Lung (tissue), 12 donors: ENCODE measurements around the gene SLC25A26. TPM values are rescaled to one million over a fixed set of nuclear protein-coding genes. Genes with fewer than 3 reads are reported as not detected.

Experiments used
- ATAC-seq: fragments of 200-7000 bp; cut with Tn5 transposase; one replicate; pipeline ENCODE4 v1.9.1; 2020; ENCODE audit warnings: moderate number of reproducible peaks; ENCODE audit not compliant: insufficient read depth, low FRiP score
- DNase-seq, 3 donors: peaks; one replicate each; pipeline ENCODE4 v3.0.0-alpha.2; 2013 to 2017
- H3K27ac ChIP-seq, 2 donors: one replicate each; pipeline ENCODE4 v1.5.1; 2013; ENCODE audit warnings: mild to moderate bottlenecking in 2 of 2, moderate library complexity in 2 of 2, control low read depth in 1 of 2, inconsistent platforms in 1 of 2, low read depth in 1 of 2, low read length in 1 of 2
- H3K27me3 ChIP-seq, 3 donors: one replicate each; pipeline ENCODE4 v1.5.1; 2013; ENCODE audit warnings: low read length in 2 of 3; ENCODE audit not compliant: control insufficient read depth in 3 of 3, insufficient read depth in 3 of 3
- H3K36me3 ChIP-seq, 4 donors: one replicate each; pipeline ENCODE4 v1.5.1; 2013; ENCODE audit warnings: low read length in 4 of 4, mild to moderate bottlenecking in 1 of 4, moderate library complexity in 1 of 4; ENCODE audit not compliant: control insufficient read depth in 4 of 4, insufficient read depth in 4 of 4
- H3K4me1 ChIP-seq, 5 donors: one replicate each; pipeline ENCODE4 v1.5.1; 2013; ENCODE audit warnings: low read length in 5 of 5, mild to moderate bottlenecking in 2 of 5, moderate library complexity in 1 of 5; ENCODE audit not compliant: control insufficient read depth in 5 of 5, insufficient read depth in 5 of 5
- H3K4me3 ChIP-seq: one replicate; pipeline ENCODE4 v1.5.1; 2013; ENCODE audit warnings: mild to moderate bottlenecking, control low read depth, moderate library complexity
- H3K9ac ChIP-seq, 2 donors: one replicate each; pipeline ENCODE4 v1.5.1; 2013; ENCODE audit warnings: low read length in 2 of 2, control low read depth in 1 of 2; ENCODE audit not compliant: insufficient read depth in 1 of 2
- H3K9me3 ChIP-seq, 4 donors: one replicate each; pipeline ENCODE4 v1.5.1; 2013; ENCODE audit warnings: low read length in 3 of 4, mild to moderate bottlenecking in 1 of 4, moderate library complexity in 1 of 4; ENCODE audit not compliant: control insufficient read depth in 4 of 4, insufficient read depth in 3 of 4
- CTCF ChIP-seq: IDR thresholded peaks from 2 replicates; pipeline ENCODE4 v1.5.1; 2012; ENCODE audit warnings: mild to moderate bottlenecking; ENCODE audit errors: control extremely low read depth, extremely low read depth
- WGBS, 2 donors: extraction: QIAGEN DNeasy Blood & Tissue Kit; methylation state at CpG; one replicate each; pipeline ENCODE4 v1.1.7; 2013; 5-methylcytosine and 5-hydroxymethylcytosine counted together
- polyA plus RNA-seq, 2 donors: library from polyadenylated mRNA; stranded (reverse); fragments of 200-250 nt; gene quantifications; one replicate each; pipeline ENCODE4 v1.2.1, GENCODE V29; 2013
- total RNA-seq, 2 donors: library from RNA; depleted of rRNA in 1 of 2; stranded (reverse); fragments of >200 nt in 1 of 2; gene quantifications; one replicate each; pipeline ENCODE4 v1.2.1, GENCODE V29; 2014 to 2021
- donor health status: control.
- donor health status: control.
- donor health status: Bipolar disorder and iron deficiency.
- donor health status: healthy.
- donor health status: DM: yes; HTN: yes; CAD: no.

The SLC25A26 gene
- total and polyA plus RNA-seq, 4 donors: 10.4 to 18.0 (median 14.9) TPM

- no peaks in the 10 kb centered on the region for H3K27me3 ChIP-seq
- H3K4me3 ChIP-seq: no peak overlapping the region
- WGBS, 2 donors: 37 to 63% methylated on average over 3 of the region's 3 CpGs
- no peak for TF ChIP-seq CTCF
- H3K9me3 ChIP-seq: peaks cover 0 to 8% (median 3%) of the 10 kb centered on the region in 4 donors
- H3K4me1 ChIP-seq: peaks cover 7 to 36% (median 16%) of the 10 kb centered on the region in 5 donors
- ATAC-seq: peak; percentile 38
- no peak overlapping the region for H3K9ac ChIP-seq
- H3K36me3 ChIP-seq: peaks cover 0 to 3% (median 0%) of the 10 kb centered on the region in 4 donors
- no peak overlapping the region for H3K27ac ChIP-seq
- DNase-seq: peak in 2 of 3 donors; percentile 44 to 67
These were observed 203.0 kb downstream of the SLC25A26 start for GRCh38 chr3:66423791-66424190.

GRCh38 chr3:66425032-66425431 lies 204.2 kb downstream of the SLC25A26 start:
- Histone ChIP-seq H3K9me3 (peaks cover 0 to 8% (median 3%) of the 10 kb centered on the region in 4 donors), H3K36me3 (peaks cover 0 to 3% (median 0%) of the 10 kb centered on the region in 4 donors), H3K27ac (peak overlapping the region; percentile 11 to 70), H3K27me3 (no peaks in the 10 kb centered on the region), H3K9ac (no peak overlapping the region), H3K4me3 (no peak overlapping the region), H3K4me1 (peaks cover 8 to 42% (median 14%) of the 10 kb centered on the region in 5 donors)
- no peak for TF ChIP-seq CTCF
- 74 to 92% methylated on average over 5 of the region's 5 CpGs for WGBS, 2 donors
- no peak for ATAC-seq
- no peak for DNase-seq

- no peak for ATAC-seq
- no peaks in the 10 kb centered on the region for H3K27me3 ChIP-seq
- H3K4me1 ChIP-seq: peaks cover 8 to 42% (median 14%) of the 10 kb centered on the region in 5 donors
- TF ChIP-seq CTCF: no peak
- DNase-seq: no peak
- peak overlapping the region; percentile 24 to 70 for H3K27ac ChIP-seq
- H3K36me3 ChIP-seq: no peaks in the 10 kb centered on the region
- H3K9ac ChIP-seq: no peak overlapping the region
- WGBS, 2 donors: 85 to 94% methylated on average over 7 of the region's 7 CpGs
- no peak overlapping the region for H3K4me3 ChIP-seq
- peaks cover 0 to 8% (median 3%) of the 10 kb centered on the region in 4 donors for H3K9me3 ChIP-seq
These were observed 204.8 kb downstream of the SLC25A26 start for GRCh38 chr3:66425576-66426114.

GRCh38 chr3:66426135-66426534 lies 205.3 kb downstream of the SLC25A26 start:
- TF ChIP-seq CTCF: no peak
- ATAC-seq: no peak
- H3K9ac ChIP-seq: no peak overlapping the region
- peaks cover 0 to 8% (median 3%) of the 10 kb centered on the region in 4 donors for H3K9me3 ChIP-seq
- H3K4me1 ChIP-seq: peaks cover 8 to 42% (median 15%) of the 10 kb centered on the region in 5 donors
- 52 to 70% methylated on average over 1 of the region's 1 CpG for WGBS, 2 donors
- no peak overlapping the region for H3K27ac ChIP-seq
- H3K36me3 ChIP-seq: no peaks in the 10 kb centered on the region
- H3K27me3 ChIP-seq: no peaks in the 10 kb centered on the region
- no peak for DNase-seq
- H3K4me3 ChIP-seq: no peak overlapping the region
